ENCODE measurements around the gene LAMC2. TPM values are rescaled to one million over a fixed set of nuclear protein-coding genes. Genes with fewer than 3 reads are reported as not detected.
A peak's percentile ranks its signal among the peaks of the same experiment; 100 is the strongest.

Gene LAMC2
- total and polyA plus RNA-seq, 4 experiments from 2014 or later, result not detected

DNA sequence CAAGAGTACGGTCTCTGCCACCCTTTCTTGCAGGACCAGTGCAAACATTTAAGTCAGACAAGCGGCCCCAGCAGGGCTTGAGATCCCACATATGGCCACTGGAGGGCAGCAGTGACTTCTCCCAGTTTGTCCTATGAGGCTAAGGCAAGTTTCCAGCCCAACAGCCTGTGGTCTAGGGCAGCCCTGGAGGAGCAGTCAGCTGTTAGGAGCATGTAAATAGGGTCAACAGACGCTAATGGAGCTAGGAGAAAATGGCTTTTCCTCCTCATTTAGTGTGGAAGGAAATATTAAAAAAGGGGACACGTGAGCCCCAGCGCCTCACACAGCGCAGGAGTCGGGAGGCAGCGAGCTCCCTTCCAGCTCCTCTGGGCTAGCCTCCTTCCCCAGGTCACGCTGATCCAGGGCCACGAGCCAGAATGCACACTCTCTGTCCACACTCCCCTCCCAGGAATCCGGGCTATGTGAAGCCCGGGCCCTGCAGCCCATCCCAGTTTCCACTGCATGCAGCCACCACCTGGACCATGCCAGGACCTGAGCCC, 95.6 kb downstream of the LAMC2 start:
- no peaks in the 10 kb centered on the region for H3K4me1 ChIP-seq (ENCODE audit: insufficient read depth, low read length)
- Mint-ChIP-seq H3K4me3 (no peak overlapping the region), H3K27ac (no peak overlapping the region), H3K27me3 (peaks cover 2 to 12% of the 10 kb centered on the region in 2 donors), H3K4me1 (no peaks in the 10 kb centered on the region), H3K36me3 (no peaks in the 10 kb centered on the region), H3K9me3 (no peaks in the 10 kb centered on the region)
- H3K4me3 ChIP-seq (ENCODE audit: low read length in 2 of 2), result no peak overlapping the region
- H3K27me3 ChIP-seq (ENCODE audit: insufficient read depth, low read length), result peaks cover 4% of the 10 kb centered on the region
- intact Hi-C loops (cut with micrococcal nuclease), result no loop called here
- no peak overlapping the region for H3K27ac ChIP-seq (ENCODE audit: low read depth, low read length)
- no peaks in the 10 kb centered on the region for H3K9me3 ChIP-seq (ENCODE audit: control insufficient read depth in 1 of 2, low read length in 2 of 2)
- no peaks in the 10 kb centered on the region for H3K36me3 ChIP-seq (ENCODE audit: insufficient read depth, low read length)
- ChIA-PET CTCF (ENCODE audit: partially characterized antibody) (interaction anchor here (0.8 to 3.4 kb wide), 13 partner anchors 9 to 634 kb away, joined by 3 to 12 read pairs (median 3); no protein-coding TSS in a partner anchor), POLR2A (ENCODE audit: partially characterized antibody) (no interaction called here)
- peak; percentile 41 to 64 (median 48) for DNase-seq

- H3K36me3 ChIP-seq (ENCODE audit: insufficient read depth, low read length), result no peaks in the 10 kb centered on the region
- Mint-ChIP-seq H3K4me3 (no peak overlapping the region), H3K27me3 (peaks cover 2 to 12% of the 10 kb centered on the region in 2 donors), H3K36me3 (no peaks in the 10 kb centered on the region), H3K27ac (no peak overlapping the region), H3K9me3 (no peaks in the 10 kb centered on the region), H3K4me1 (no peaks in the 10 kb centered on the region)
- ChIA-PET POLR2A (ENCODE audit: partially characterized antibody) (no interaction called here), CTCF (ENCODE audit: partially characterized antibody) (interaction anchor here (0.8 to 3.4 kb wide), 14 partner anchors 8 to 634 kb away, joined by 3 to 12 read pairs (median 3); no protein-coding TSS in a partner anchor)
- no peaks in the 10 kb centered on the region for H3K4me1 ChIP-seq (ENCODE audit: insufficient read depth, low read length)
- H3K27ac ChIP-seq (ENCODE audit: low read depth, low read length), result no peak overlapping the region
- no peak for DNase-seq
- H3K9me3 ChIP-seq (ENCODE audit: control insufficient read depth in 1 of 2, low read length in 2 of 2), result no peaks in the 10 kb centered on the region
- H3K27me3 ChIP-seq (ENCODE audit: insufficient read depth, low read length), result peaks cover 4% of the 10 kb centered on the region
- intact Hi-C loops (cut with micrococcal nuclease), result no loop called here
- H3K4me3 ChIP-seq (ENCODE audit: low read length in 2 of 2), result no peak overlapping the region
These were observed 96.2 kb downstream of the LAMC2 start for GRCh38 chr1:183282101-183282855.

DNA sequence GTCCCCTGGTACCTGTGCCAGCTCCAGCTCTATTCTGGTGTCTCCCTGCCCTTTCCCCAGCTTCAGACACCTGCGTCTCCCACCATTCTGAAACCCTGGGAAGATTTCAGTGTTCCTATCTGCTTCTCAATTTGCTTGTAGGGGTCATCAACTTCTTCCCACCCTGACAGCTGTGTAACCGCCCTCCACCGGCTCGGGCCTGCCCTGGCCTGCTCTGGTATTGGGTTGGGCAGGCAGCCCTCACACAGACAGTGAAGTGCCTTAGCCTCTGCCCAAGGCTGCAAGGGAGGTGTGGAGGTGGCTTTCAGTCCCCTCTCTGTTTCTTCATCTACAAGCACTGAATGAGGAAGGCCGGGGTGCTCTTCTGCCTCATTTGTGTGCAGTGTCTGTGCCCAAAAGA, 97.2 kb downstream of the LAMC2 start:
- no peak overlapping the region for H3K27ac ChIP-seq (ENCODE audit: low read depth, low read length)
- H3K36me3 ChIP-seq (ENCODE audit: insufficient read depth, low read length), result no peaks in the 10 kb centered on the region
- no peak overlapping the region for H3K4me3 Mint-ChIP-seq
- H3K27me3 ChIP-seq (ENCODE audit: insufficient read depth, low read length), result peaks cover 4% of the 10 kb centered on the region
- H3K9me3 ChIP-seq (ENCODE audit: control insufficient read depth in 1 of 2, low read length in 2 of 2), result no peaks in the 10 kb centered on the region
- intact Hi-C loops (cut with micrococcal nuclease), result no loop called here
- no peak overlapping the region for H3K27ac Mint-ChIP-seq
- POLR2A ChIA-PET (ENCODE audit: partially characterized antibody), result no interaction called here
- CTCF ChIA-PET (ENCODE audit: partially characterized antibody), result interaction anchor here (0.9 to 3.4 kb wide), 4 partner anchors 9 to 401 kb away, joined by 3 to 12 read pairs (median 10); no protein-coding TSS in a partner anchor
- no peak overlapping the region for H3K4me3 ChIP-seq (ENCODE audit: low read length in 2 of 2)
- H3K27me3 Mint-ChIP-seq, result peaks cover 2 to 12% of the 10 kb centered on the region in 2 donors
- no peak for DNase-seq
- H3K4me1 Mint-ChIP-seq, result no peaks in the 10 kb centered on the region
- H3K9me3 Mint-ChIP-seq, result no peaks in the 10 kb centered on the region
- no peaks in the 10 kb centered on the region for H3K4me1 ChIP-seq (ENCODE audit: insufficient read depth, low read length)
- H3K36me3 Mint-ChIP-seq, result no peaks in the 10 kb centered on the region

DNA sequence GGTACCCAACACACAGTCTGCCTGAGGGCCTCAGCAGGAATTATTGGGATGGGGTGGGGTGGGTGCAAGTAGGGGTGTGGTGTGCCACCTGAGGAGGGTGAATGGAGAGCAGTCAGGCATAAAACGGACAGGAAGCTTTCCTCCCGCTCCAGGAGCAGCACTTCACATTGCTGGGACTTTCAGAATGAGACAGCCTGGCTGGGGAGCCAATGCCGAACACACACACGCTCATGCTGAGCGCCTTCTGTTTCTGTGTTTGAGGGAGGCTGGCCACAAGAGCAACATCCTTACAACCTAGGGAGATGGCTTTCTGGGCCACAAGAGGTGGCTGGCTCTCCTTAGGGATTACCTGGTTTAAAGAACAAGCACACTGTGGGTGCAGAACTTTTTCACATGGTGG, 98.0 kb downstream of the LAMC2 start:
- H3K4me1 ChIP-seq (ENCODE audit: insufficient read depth, low read length), result no peaks in the 10 kb centered on the region
- POLR2A ChIA-PET (ENCODE audit: partially characterized antibody), result no interaction called here
- Mint-ChIP-seq H3K4me1 (no peaks in the 10 kb centered on the region), H3K9me3 (no peaks in the 10 kb centered on the region), H3K27me3 (peaks cover 2 to 14% of the 10 kb centered on the region in 2 donors), H3K36me3 (no peaks in the 10 kb centered on the region), H3K27ac (no peak overlapping the region), H3K4me3 (no peak overlapping the region)
- intact Hi-C loops (cut with micrococcal nuclease), result no loop called here
- CTCF ChIA-PET (ENCODE audit: partially characterized antibody), result interaction anchor here (3.4 kb wide), 1 partner anchor 9 kb away, joined by 12 read pairs; no protein-coding TSS in a partner anchor
- no peak overlapping the region for H3K27ac ChIP-seq (ENCODE audit: low read depth, low read length)
- no peaks in the 10 kb centered on the region for H3K36me3 ChIP-seq (ENCODE audit: insufficient read depth, low read length)
- no peaks in the 10 kb centered on the region for H3K9me3 ChIP-seq (ENCODE audit: control insufficient read depth in 1 of 2, low read length in 2 of 2)
- no peak overlapping the region for H3K4me3 ChIP-seq (ENCODE audit: low read length in 2 of 2)
- no peak for DNase-seq
- H3K27me3 ChIP-seq (ENCODE audit: insufficient read depth, low read length), result peaks cover 4% of the 10 kb centered on the region

DNA sequence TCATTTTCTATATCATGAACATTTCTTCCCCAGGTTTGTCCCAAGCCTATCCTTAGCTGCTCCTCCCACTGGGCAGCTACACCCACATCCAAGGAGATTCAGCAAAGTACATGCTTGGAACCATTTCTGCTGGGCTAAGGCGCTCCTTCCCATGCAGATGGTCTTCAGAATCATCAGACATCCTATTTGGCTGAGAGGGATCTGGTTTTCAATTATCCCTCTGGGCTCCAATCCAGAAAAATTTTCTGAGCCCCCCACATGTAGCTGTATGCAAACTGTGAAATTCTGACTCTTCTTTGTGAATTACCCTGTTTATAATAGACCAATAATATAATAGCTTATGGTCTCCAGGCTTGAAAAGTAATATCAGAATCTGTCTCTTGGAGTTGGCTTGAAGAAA, 99.2 kb downstream of the LAMC2 start:
- H3K27ac ChIP-seq (ENCODE audit: low read depth, low read length), result no peak overlapping the region
- ChIA-PET POLR2A (ENCODE audit: partially characterized antibody) (no interaction called here), CTCF (ENCODE audit: partially characterized antibody) (interaction anchor here (0.9 to 1.3 kb wide), 2 partner anchors 8 to 10 kb away, joined by 3 to 4 read pairs; no protein-coding TSS in a partner anchor)
- Mint-ChIP-seq H3K9me3 (no peaks in the 10 kb centered on the region), H3K4me1 (no peaks in the 10 kb centered on the region), H3K4me3 (no peak overlapping the region), H3K36me3 (no peaks in the 10 kb centered on the region), H3K27ac (no peak overlapping the region), H3K27me3 (peaks cover 5 to 14% of the 10 kb centered on the region in 2 donors)
- intact Hi-C loops (cut with micrococcal nuclease), result no loop called here
- no peak overlapping the region for H3K4me3 ChIP-seq (ENCODE audit: low read length in 2 of 2)
- H3K9me3 ChIP-seq (ENCODE audit: control insufficient read depth in 1 of 2, low read length in 2 of 2), result no peaks in the 10 kb centered on the region
- peaks cover 4% of the 10 kb centered on the region for H3K27me3 ChIP-seq (ENCODE audit: insufficient read depth, low read length)
- H3K4me1 ChIP-seq (ENCODE audit: insufficient read depth, low read length), result no peaks in the 10 kb centered on the region
- DNase-seq, result no peak
- no peaks in the 10 kb centered on the region for H3K36me3 ChIP-seq (ENCODE audit: insufficient read depth, low read length)

GRCh38 chr1:183285746-183286145, 99.7 kb downstream of the LAMC2 start:
- H3K36me3 ChIP-seq (ENCODE audit: insufficient read depth, low read length), result no peaks in the 10 kb centered on the region
- Mint-ChIP-seq H3K9me3 (no peaks in the 10 kb centered on the region), H3K36me3 (no peaks in the 10 kb centered on the region), H3K4me3 (no peak overlapping the region), H3K27ac (peak overlapping the region in 2 of 7 donors; percentile 9 to 36), H3K27me3 (peaks cover 5 to 14% of the 10 kb centered on the region in 2 donors), H3K4me1 (no peaks in the 10 kb centered on the region)
- H3K27me3 ChIP-seq (ENCODE audit: insufficient read depth, low read length), result peaks cover 4% of the 10 kb centered on the region
- ChIA-PET CTCF (ENCODE audit: partially characterized antibody) (interaction anchor here (1.3 kb wide), 1 partner anchor 9 kb away, joined by 4 read pairs; no protein-coding TSS in a partner anchor), POLR2A (ENCODE audit: partially characterized antibody) (no interaction called here)
- H3K27ac ChIP-seq (ENCODE audit: low read depth, low read length), result no peak overlapping the region
- intact Hi-C loops (cut with micrococcal nuclease), result no loop called here
- H3K4me1 ChIP-seq (ENCODE audit: insufficient read depth, low read length), result no peaks in the 10 kb centered on the region
- no peaks in the 10 kb centered on the region for H3K9me3 ChIP-seq (ENCODE audit: control insufficient read depth in 1 of 2, low read length in 2 of 2)
- no peak for DNase-seq
- H3K4me3 ChIP-seq (ENCODE audit: low read length in 2 of 2), result no peak overlapping the region

DNA sequence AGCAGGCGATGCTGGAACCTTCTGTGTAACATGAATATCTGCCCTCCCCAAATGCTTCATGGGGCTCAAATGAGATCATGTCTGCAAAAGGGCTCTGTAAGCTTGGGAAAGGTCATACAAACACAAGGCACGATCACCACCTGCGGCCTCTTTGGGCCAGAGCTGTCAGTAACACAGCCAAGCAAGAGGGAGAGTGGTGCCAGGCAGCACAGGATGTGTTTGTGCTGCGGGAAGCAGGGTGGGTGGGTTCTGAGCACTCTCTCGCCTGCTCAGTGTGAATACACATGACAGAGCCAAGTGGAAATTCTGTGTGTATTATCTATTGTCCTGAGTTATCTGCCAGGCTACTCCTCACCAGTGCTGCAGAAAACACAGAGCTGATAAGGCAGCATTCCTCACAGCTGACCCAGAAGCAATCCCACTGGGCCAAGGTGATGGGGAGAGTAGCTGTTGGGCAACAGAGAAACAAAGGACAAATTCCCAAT, 101.2 kb downstream of the LAMC2 start:
- CTCF ChIA-PET (ENCODE audit: partially characterized antibody), result interaction anchor here (1.1 kb wide), 1 partner anchor 398 kb away, joined by 5 read pairs; no protein-coding TSS in a partner anchor
- Histone ChIP-seq H3K27ac (ENCODE audit: low read depth, low read length) (no peak overlapping the region), H3K4me3 (ENCODE audit: low read length in 2 of 2) (no peak overlapping the region), H3K9me3 (ENCODE audit: control insufficient read depth in 1 of 2, low read length in 2 of 2) (no peaks in the 10 kb centered on the region), H3K27me3 (ENCODE audit: insufficient read depth, low read length) (peaks cover 2% of the 10 kb centered on the region), H3K36me3 (ENCODE audit: insufficient read depth, low read length) (no peaks in the 10 kb centered on the region), H3K4me1 (ENCODE audit: insufficient read depth, low read length) (no peaks in the 10 kb centered on the region)
- no peak overlapping the region for H3K4me3 Mint-ChIP-seq
- H3K9me3 Mint-ChIP-seq, result no peaks in the 10 kb centered on the region
- H3K36me3 Mint-ChIP-seq, result no peaks in the 10 kb centered on the region
- no peak for DNase-seq
- peaks cover 4 to 10% of the 10 kb centered on the region in 2 donors for H3K27me3 Mint-ChIP-seq
- POLR2A ChIA-PET (ENCODE audit: partially characterized antibody), result no interaction called here
- no peak overlapping the region for H3K27ac Mint-ChIP-seq
- intact Hi-C loops (cut with micrococcal nuclease), result no loop called here
- H3K4me1 Mint-ChIP-seq, result no peaks in the 10 kb centered on the region

Data from CD4-positive, alpha-beta memory T cell (primary cell).